MV-4-11 (cell line): Measurements from ENCODE around the gene GPR17.

Experiments used
- DNase-seq: peaks from one replicate; lab custom pipeline; 2025; lab: John Stamatoyannopoulos, UW

The GPR17 gene

GRCh38 chr2:127671557-127672302, 25.8 kb downstream of the GPR17 start:
- no peak for DNase-seq

GRCh38 chr2:127672341-127673224, 26.6 kb downstream of the GPR17 start:
- no peak for DNase-seq

GRCh38 chr2:127673291-127674069, 27.5 kb downstream of the GPR17 start:
- no peak for DNase-seq

- DNase-seq: no peak
These were observed 28.6 kb downstream of the GPR17 start for GRCh38 chr2:127674241-127675209.

GRCh38 chr2:127675331-127676261, 29.6 kb downstream of the GPR17 start, which contains the start of gene LIMS2:
Gene LIMS2, minus strand, starts transcription at chr2:127675530. Its CDS starts 506 bp downstream, at chr2:127675024.
- no peak for DNase-seq

GRCh38 chr2:127676906-127677305, 31.0 kb downstream of the GPR17 start:
- no peak for DNase-seq

- DNase-seq: no peak
These were observed 32.6 kb downstream of the GPR17 start for GRCh38 chr2:127678531-127678930.

- DNase-seq: no peak
These were observed 33.0 kb downstream of the GPR17 start for GRCh38 chr2:127678991-127679390.

GRCh38 chr2:127679680-127680361, 33.9 kb downstream of the GPR17 start:
- DNase-seq: no peak

- DNase-seq: no peak
These were observed 34.8 kb downstream of the GPR17 start for GRCh38 chr2:127680706-127681287.

- DNase-seq: no peak
These were observed 35.4 kb downstream of the GPR17 start for GRCh38 chr2:127681288-127681804.

GRCh38 chr2:127681976-127682857, 36.3 kb downstream of the GPR17 start:
- no peak for DNase-seq

GRCh38 chr2:127683056-127683455, 37.1 kb downstream of the GPR17 start:
- DNase-seq: no peak

- DNase-seq: no peak
These were observed 37.8 kb downstream of the GPR17 start for GRCh38 chr2:127683757-127684156.

- no peak for DNase-seq
These were observed 39.6 kb downstream of the GPR17 start for GRCh38 chr2:127685410-127686080.

GRCh38 chr2:127688405-127688804, 42.5 kb downstream of the GPR17 start:
- no peak for DNase-seq

GRCh38 chr2:127690696-127691095, 44.7 kb downstream of the GPR17 start:
- DNase-seq: no peak
